B cell (primary cell): Measurements from ENCODE around the gene CCBE1. TPM values are rescaled to one million over a fixed set of nuclear protein-coding genes. Genes with fewer than 3 reads are reported as not detected.

Experiments used
- ATAC-seq: fragments of 200-7000 bp; cut with Tn5 transposase; one replicate; pipeline ENCODE4 v1.10.0; 2021; ENCODE audit warnings: low read depth, mild to moderate bottlenecking, moderate number of reproducible peaks, moderate library complexity
- CTCF ChIA-PET: fragments of 350-600 bp; sonication (Branson Sonifier 250); formaldehyde crosslinking; loops from one replicate; lab custom pipeline; 2021; ENCODE audit warnings: antibody characterized with exemption, inconsistent platforms; lab: Charles Lee
- POLR2A ChIA-PET: fragments of 350-600 bp; sonication (Branson Sonifier 250); formaldehyde crosslinking; loops from one replicate; lab custom pipeline; 2021; ENCODE audit warnings: antibody characterized with exemption; lab: Charles Lee
- DNase-seq: peaks from one replicate; pipeline ENCODE4 v3.0.0; 2013
- H2AFZ ChIP-seq: 2 replicates; pipeline ENCODE4 v1.6.1; 2012; ENCODE audit warnings: mild to moderate bottlenecking, low read depth, low read length; ENCODE audit not compliant: insufficient read depth, poor library complexity, severe bottlenecking
- H3K27ac ChIP-seq, 2 donors: 1 replicate in 1 of 2; 2 replicates in 1 of 2; pipeline ENCODE4 v1.5.1; 2012 to 2013; ENCODE audit warnings: low read length in 2 of 2, mild to moderate bottlenecking in 2 of 2, moderate library complexity in 1 of 2
- H3K27me3 ChIP-seq, 4 experiments: fragments of 200-600 bp in 1 of 4; sonication (generic) in 1 of 4; replicated peaks in 1 of 4; 1 replicate in 2 of 4; 2 replicates in 2 of 4; pipeline versions ENCODE4 v1.6.1 to v1.7.0; 2013 to 2016; ENCODE audit warnings: low read length in 3 of 4, mild to moderate bottlenecking in 2 of 4, mixed read lengths in 1 of 4, moderate library complexity in 1 of 4; ENCODE audit not compliant: insufficient read depth in 4 of 4, control insufficient read depth in 3 of 4; ENCODE audit errors: control extremely low read depth in 1 of 4
- H3K36me3 ChIP-seq, 2 experiments: replicated peaks in 1 of 2; 1 replicate in 1 of 2; 2 replicates in 1 of 2; pipeline versions ENCODE4 v1.6.1 to v1.7.1; 2013; ENCODE audit warnings: low read length in 1 of 2; ENCODE audit not compliant: insufficient read depth in 2 of 2, control insufficient read depth in 1 of 2; ENCODE audit errors: control extremely low read depth in 1 of 2, extremely low read depth in 1 of 2
- H3K4me1 ChIP-seq, 2 donors: fragments of 200-600 bp in 1 of 2; sonication (generic) in 1 of 2; 1 replicate in 1 of 2; 2 replicates in 1 of 2; pipeline versions ENCODE4 v1.5.1 to v1.6.1; 2013 to 2017; ENCODE audit warnings: low read length in 2 of 2; ENCODE audit not compliant: control insufficient read depth in 2 of 2, insufficient read depth in 2 of 2
- H3K4me2 ChIP-seq: replicated peaks from 2 replicates; pipeline ENCODE3; 2012; ENCODE audit warnings: mild to moderate bottlenecking, low read depth, low read length; ENCODE audit not compliant: poor library complexity, severe bottlenecking
- H3K4me3 ChIP-seq, 5 experiments: fragments of 200-600 bp in 1 of 5; sonication (generic) in 1 of 5; 1 replicate in 3 of 5; 2 replicates in 2 of 5; pipeline versions ENCODE4 v1.5.1 to v1.7.0; 2011 to 2016; ENCODE audit warnings: low read length in 4 of 5, mild to moderate bottlenecking in 4 of 5, low read depth in 2 of 5, control low read depth in 1 of 5, moderate library complexity in 1 of 5; ENCODE audit not compliant: insufficient read depth in 1 of 5; ENCODE audit errors: control extremely low read depth in 1 of 5, extremely low read depth in 1 of 5
- H3K79me2 ChIP-seq: fragments of 200-600 bp; sonication (generic); one replicate; pipeline ENCODE4 v1.6.0; 2016; ENCODE audit warnings: low read length; ENCODE audit not compliant: control insufficient read depth, insufficient read depth
- H3K9ac ChIP-seq: fragments of 200-600 bp; sonication (generic); 2 replicates; pipeline ENCODE4 v1.6.1; 2017; ENCODE audit warnings: mild to moderate bottlenecking, low read length, moderate library complexity
- H3K9me3 ChIP-seq, 3 donors: one replicate each; pipeline versions ENCODE4 v1.6.1 to v1.7.1; 2013; ENCODE audit warnings: low read length in 2 of 3; ENCODE audit not compliant: control insufficient read depth in 2 of 3, insufficient read depth in 1 of 3; ENCODE audit errors: control extremely low read depth in 1 of 3
- H4K20me1 ChIP-seq: 2 replicates; pipeline ENCODE4 v1.6.0; 2012; ENCODE audit warnings: mild to moderate bottlenecking, low read length; ENCODE audit not compliant: insufficient read depth, control insufficient read depth, poor library complexity, severe bottlenecking
- H3K27ac Mint-ChIP-seq: one replicate; pipeline ENCODE4 v1.8.0; 2021; ENCODE audit warnings: mixed read lengths
- H3K27me3 Mint-ChIP-seq: one replicate; pipeline ENCODE4 v1.8.0; 2021; ENCODE audit warnings: mixed read lengths
- H3K4me1 Mint-ChIP-seq: one replicate; pipeline ENCODE4 v1.8.0; 2021; ENCODE audit warnings: mixed read lengths
- H3K4me3 Mint-ChIP-seq: one replicate; pipeline ENCODE4 v1.8.0; 2021; ENCODE audit warnings: mixed read lengths
- H3K9me3 Mint-ChIP-seq: one replicate; pipeline ENCODE4 v1.8.0; 2022; ENCODE audit warnings: mixed read lengths; ENCODE audit not compliant: insufficient read depth
- EZH2 ChIP-seq: IDR thresholded peaks from 2 replicates; pipeline ENCODE4 v1.6.1; 2012; ENCODE audit warnings: borderline replicate concordance, low read depth, mild to moderate bottlenecking, moderate library complexity, low read length; ENCODE audit not compliant: insufficient read depth, poor library complexity, severe bottlenecking
- WGBS: methylation state at CpG from one replicate; pipeline ENCODE4 v1.1.5; 2013; ENCODE audit warnings: missing lambda C conversion rate; ENCODE audit not compliant: insufficient coverage; 5-methylcytosine and 5-hydroxymethylcytosine counted together
- intact Hi-C: fragments of 100-400 bp; cut with micrococcal nuclease; formaldehyde crosslinking; loops from one replicate; pipeline ENCODE4 v1.10.0; 2022
- polyA plus RNA-seq: library from polyadenylated mRNA; depleted of rRNA; stranded (reverse); fragments of >200 nt; gene quantifications from 2 replicates; pipeline ENCODE4 v1.2.3, GENCODE V29; 2012
- total RNA-seq, 2 donors: library from RNA; stranded (reverse); fragments of 120-200 nt in 1 of 2; gene quantifications; 1 replicate in 1 of 2; 2 replicates in 1 of 2; pipeline versions ENCODE4 v1.2.3 to v1.2.4, GENCODE V29; 2013 to 2022
- TF ChIP-seq, protein P1 (sequence below): fragments of 200-600 bp; IDR thresholded peaks from one replicate; pipeline ENCODE4 v1.8.0; 2022; ENCODE audit warnings: antibody characterized with exemption, mild to moderate bottlenecking

CCBE1 gene
- total and polyA plus RNA-seq, 2 donors (not counting 1 experiment from before 2014, with no cell fraction given) = not detected

DNA sequence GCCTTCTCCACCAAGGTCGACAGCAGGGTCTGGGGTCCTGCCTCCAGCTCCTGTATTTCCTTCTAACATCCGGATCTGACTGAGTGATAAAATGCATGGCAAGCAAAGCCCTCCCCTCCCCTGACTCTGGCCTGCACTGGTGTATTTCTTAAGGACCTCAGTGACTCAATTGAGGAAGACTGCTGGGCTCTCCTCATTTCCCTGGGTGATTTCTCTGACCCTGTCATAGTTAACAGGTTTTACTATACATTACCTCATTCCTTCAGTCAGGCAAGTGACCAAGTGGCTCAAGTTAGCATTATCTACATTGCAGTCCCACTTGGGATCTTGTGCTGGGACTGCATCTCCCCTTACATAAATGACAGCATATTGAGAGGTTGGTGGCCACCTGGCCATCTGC lies 38.8 kb upstream of the CCBE1 start:
- Histone ChIP-seq H3K9ac (no peak overlapping the region), H3K27me3 (peaks cover 0 to 4% (median 0%) of the 10 kb centered on the region in 4 experiments), H3K4me3 (no peak overlapping the region), H3K36me3 (no peaks in the 10 kb centered on the region), H4K20me1 (no peaks in the 10 kb centered on the region), H3K9me3 (peaks cover 0 to 7% (median 3%) of the 10 kb centered on the region in 3 donors), H3K27ac (no peak overlapping the region), H3K79me2 (no peaks in the 10 kb centered on the region), H2AFZ (no peak overlapping the region), H3K4me2 (no peak overlapping the region), H3K4me1 (no peaks in the 10 kb centered on the region)
- WGBS = 85% methylated on average over 2 of the region's 2 CpGs
- H3K9me3 Mint-ChIP-seq = peaks cover 4% of the 10 kb centered on the region
- no peaks in the 10 kb centered on the region for H3K4me1 Mint-ChIP-seq
- intact Hi-C loops = no loop called here
- ChIA-PET POLR2A (no interaction called here), CTCF (no interaction called here)
- no peak overlapping the region for H3K27ac Mint-ChIP-seq
- DNase-seq (no peak), ATAC-seq (no peak)
- H3K4me3 Mint-ChIP-seq = no peak overlapping the region
- H3K27me3 Mint-ChIP-seq = peaks cover 10% of the 10 kb centered on the region
- no peak for TF ChIP-seq EZH2
- TF ChIP-seq, protein P1, sequence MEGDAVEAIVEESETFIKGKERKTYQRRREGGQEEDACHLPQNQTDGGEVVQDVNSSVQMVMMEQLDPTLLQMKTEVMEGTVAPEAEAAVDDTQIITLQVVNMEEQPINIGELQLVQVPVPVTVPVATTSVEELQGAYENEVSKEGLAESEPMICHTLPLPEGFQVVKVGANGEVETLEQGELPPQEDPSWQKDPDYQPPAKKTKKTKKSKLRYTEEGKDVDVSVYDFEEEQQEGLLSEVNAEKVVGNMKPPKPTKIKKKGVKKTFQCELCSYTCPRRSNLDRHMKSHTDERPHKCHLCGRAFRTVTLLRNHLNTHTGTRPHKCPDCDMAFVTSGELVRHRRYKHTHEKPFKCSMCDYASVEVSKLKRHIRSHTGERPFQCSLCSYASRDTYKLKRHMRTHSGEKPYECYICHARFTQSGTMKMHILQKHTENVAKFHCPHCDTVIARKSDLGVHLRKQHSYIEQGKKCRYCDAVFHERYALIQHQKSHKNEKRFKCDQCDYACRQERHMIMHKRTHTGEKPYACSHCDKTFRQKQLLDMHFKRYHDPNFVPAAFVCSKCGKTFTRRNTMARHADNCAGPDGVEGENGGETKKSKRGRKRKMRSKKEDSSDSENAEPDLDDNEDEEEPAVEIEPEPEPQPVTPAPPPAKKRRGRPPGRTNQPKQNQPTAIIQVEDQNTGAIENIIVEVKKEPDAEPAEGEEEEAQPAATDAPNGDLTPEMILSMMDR = no peak

DNA sequence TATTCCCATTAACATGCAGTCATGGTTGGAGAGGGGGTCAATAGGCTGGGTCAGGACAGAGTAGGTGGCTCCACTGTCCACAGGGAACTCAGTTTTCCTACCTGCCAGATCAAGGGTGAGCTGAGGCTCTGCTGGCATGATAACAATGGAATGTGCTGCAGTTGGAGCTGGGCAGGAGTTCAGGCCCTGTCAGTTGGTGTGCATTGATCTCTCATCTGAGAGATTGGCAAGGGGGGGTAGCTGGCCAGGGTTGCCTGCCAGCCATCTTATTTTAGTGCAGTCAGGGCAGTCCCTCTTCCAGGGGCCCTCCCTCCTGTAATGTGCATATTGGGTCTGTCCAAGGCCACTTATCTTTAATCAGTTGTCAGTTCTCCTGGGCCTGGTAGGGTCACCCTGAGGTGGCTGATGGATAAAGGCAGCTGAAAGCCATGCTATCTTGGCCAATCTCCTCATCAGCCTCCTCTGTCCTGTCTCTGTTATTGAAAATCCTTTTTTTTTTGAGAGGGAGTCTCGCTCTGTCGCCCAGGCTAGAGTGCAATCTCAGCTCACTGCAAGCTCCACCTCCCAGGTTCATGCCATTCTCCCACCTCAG lies 38.1 kb upstream of the CCBE1 start:
- DNase-seq (no peak), ATAC-seq (no peak)
- no peak overlapping the region for H3K4me2 ChIP-seq
- ChIA-PET CTCF (no interaction called here), POLR2A (no interaction called here)
- H3K4me3 ChIP-seq = no peak overlapping the region
- peaks cover 4% of the 10 kb centered on the region for H3K9me3 Mint-ChIP-seq
- H3K4me3 Mint-ChIP-seq = no peak overlapping the region
- intact Hi-C loops = no loop called here
- no peak for TF ChIP-seq EZH2
- TF ChIP-seq, protein P1 = no peak
- no peak overlapping the region for H3K27ac ChIP-seq
- H3K27ac Mint-ChIP-seq = no peak overlapping the region
- H2AFZ ChIP-seq = no peak overlapping the region
- H3K4me1 Mint-ChIP-seq = no peaks in the 10 kb centered on the region
- peaks cover 0 to 7% (median 3%) of the 10 kb centered on the region in 3 donors for H3K9me3 ChIP-seq
- no peaks in the 10 kb centered on the region for H3K4me1 ChIP-seq
- H3K36me3 ChIP-seq = no peaks in the 10 kb centered on the region
- H4K20me1 ChIP-seq = no peaks in the 10 kb centered on the region
- H3K79me2 ChIP-seq = no peaks in the 10 kb centered on the region
- H3K27me3 Mint-ChIP-seq = peaks cover 10% of the 10 kb centered on the region
- no peak overlapping the region for H3K9ac ChIP-seq
- no CpG with 5 or more reads among the region's 2 CpGs for WGBS
- H3K27me3 ChIP-seq = peaks cover 0 to 4% (median 0%) of the 10 kb centered on the region in 4 experiments
